GM12878 (cell line): ENCODE measurements around the gene OSBPL10. TPM values are rescaled to one million over a fixed set of nuclear protein-coding genes. Genes with fewer than 3 reads are reported as not detected.

ENCODE experiments used
- ATAC-seq: fragments of 200-7000 bp; cut with Tn5 transposase; 3 replicates; pipeline ENCODE4 v1.9.1; 2020; ENCODE audit warnings: mild to moderate bottlenecking, moderate library complexity
- BruUV-seq: library from RNA; stranded (reverse); fragments of 400-500 nt; replicated peaks from 2 replicates; lab custom pipeline; 2021; lab: Mats Ljungman, UMichigan
- CTCF ChIA-PET: fragments of 300-600 bp; sonication (Branson Sonifier 250); formaldehyde crosslinking; extraction: SDS; loops from one replicate; lab custom pipeline; 2021; ENCODE audit warnings: inconsistent platforms; lab: Yijun Ruan, JAX
- POLR2A ChIA-PET: fragments of 350-600 bp; formaldehyde crosslinking; extraction: SDS; loops from one replicate; lab custom pipeline; 2021; ENCODE audit warnings: inconsistent platforms; lab: Charles Lee
- RAD21 ChIA-PET: fragments of 300-600 bp; sonication (Branson Sonifier 250); formaldehyde crosslinking; loops from one replicate; lab custom pipeline; 2023; ENCODE audit warnings: antibody characterized with exemption; ENCODE audit not compliant: unreplicated experiment; lab: Charles Lee
- SMC1A ChIA-PET: fragments of 300-600 bp; sonication (Branson Sonifier 250); formaldehyde crosslinking; loops from one replicate; lab custom pipeline; 2023; ENCODE audit not compliant: unreplicated experiment, uncharacterized antibody; lab: Charles Lee
- DNase-seq: peaks from one replicate; pipeline ENCODE4 v3.0.0-alpha.2; 2011; ENCODE audit warnings: low read depth, low spot score
- FAIRE-seq: peaks from 3 replicates; lab custom pipeline; 2011; peaks lifted over from hg19 to GRCh38; lab: Jason Lieb, UNC
- H2AFZ ChIP-seq: 2 replicates; pipeline ENCODE4 v1.6.0; 2011; ENCODE audit warnings: low read depth, low read length, control low read depth; ENCODE audit not compliant: control insufficient read depth
- H3K27ac ChIP-seq: 2 replicates; pipeline ENCODE4 v1.5.1; 2011; ENCODE audit warnings: control low read depth; ENCODE audit not compliant: control insufficient read depth, insufficient read depth
- H3K27me3 ChIP-seq, 2 experiments: replicated peaks in 1 of 2; 2 replicates each; pipeline versions ENCODE4 v1.6.0 to v1.6.1; 2011; ENCODE audit warnings: low read length in 1 of 2; ENCODE audit not compliant: control insufficient read depth in 2 of 2, insufficient read depth in 2 of 2
- H3K36me3 ChIP-seq, 2 experiments: 2 replicates each; pipeline ENCODE4 v1.5.1; 2011; ENCODE audit warnings: low read length in 1 of 2; ENCODE audit not compliant: control insufficient read depth in 2 of 2, insufficient read depth in 2 of 2
- H3K4me1 ChIP-seq: 2 replicates; pipeline ENCODE4 v1.6.1; 2011; ENCODE audit warnings: mild to moderate bottlenecking, low read length, moderate library complexity, mixed read lengths; ENCODE audit not compliant: control insufficient read depth, insufficient read depth
- H3K4me2 ChIP-seq: 2 replicates; pipeline ENCODE4 v1.6.0; 2011; ENCODE audit warnings: control low read depth; ENCODE audit not compliant: control insufficient read depth, insufficient read depth
- H3K4me3 ChIP-seq: fragments of 200-600 bp; sonication (generic); 2 replicates; pipeline ENCODE4 v1.5.1; 2016
- H3K79me2 ChIP-seq: 2 replicates; pipeline ENCODE4 v1.6.0; 2011; ENCODE audit warnings: low read length; ENCODE audit not compliant: control insufficient read depth, insufficient read depth
- H3K9ac ChIP-seq: 2 replicates; pipeline ENCODE4 v1.8.0; 2011; ENCODE audit warnings: low read length, control low read depth, mixed read lengths; ENCODE audit not compliant: control insufficient read depth, insufficient read depth
- H3K9me3 ChIP-seq: replicated peaks from 3 replicates; pipeline ENCODE4 v1.5.1; 2011; ENCODE audit warnings: mild to moderate bottlenecking, low read length; ENCODE audit not compliant: control insufficient read depth, insufficient read depth
- H4K20me1 ChIP-seq: 2 replicates; pipeline ENCODE4 v1.6.0; 2011; ENCODE audit not compliant: control insufficient read depth, insufficient read depth
- ATF7 ChIP-seq: fragments of 450-650 bp; IDR thresholded peaks from 2 replicates; pipeline ENCODE4 v1.6.1; 2016; ENCODE audit warnings: low read depth, mild to moderate bottlenecking
- CHD2 ChIP-seq: IDR thresholded peaks from 2 replicates; pipeline ENCODE4 v1.6.1; 2011; ENCODE audit warnings: low read depth, low read length, improper control_type of control experiment, borderline replicate concordance
- ETV6 ChIP-seq, 2 experiments: fragments of 450-650 bp in 1 of 2; IDR thresholded peaks in 1 of 2; conservative IDR thresholded peaks in 1 of 2; 2 replicates each; pipeline ENCODE4 v1.6.1; 2014; ENCODE audit warnings: antibody characterized with exemption in 1 of 2, borderline replicate concordance in 1 of 2, low read depth in 1 of 2, mild to moderate bottlenecking in 1 of 2, moderate library complexity in 1 of 2
- HDAC6 ChIP-seq: fragments of 200-600 bp; sonication (generic); IDR thresholded peaks from one replicate; pipeline ENCODE4 v1.8.0; 2017; ENCODE audit warnings: antibody characterized with exemption; ENCODE audit not compliant: unreplicated experiment
- MTA3 ChIP-seq: IDR thresholded peaks from 2 replicates; pipeline ENCODE4 v1.6.1; 2012; ENCODE audit warnings: low read length, inconsistent platforms, borderline replicate concordance
- NBN ChIP-seq: fragments of 450-650 bp; IDR thresholded peaks from 2 replicates; pipeline ENCODE4 v1.6.1; 2016
- POLR2AphosphoS5 ChIP-seq: IDR thresholded peaks from 2 replicates; pipeline ENCODE4 v1.6.1; 2011; ENCODE audit warnings: mild to moderate bottlenecking, low read length, inconsistent platforms
- RAD21 ChIP-seq: IDR thresholded peaks from 2 replicates; pipeline ENCODE4 v1.6.1; 2011; ENCODE audit warnings: mild to moderate bottlenecking, low read depth, low read length, moderate library complexity; ENCODE audit not compliant: insufficient read depth
- RCOR1 ChIP-seq: conservative IDR thresholded peaks from 2 replicates; pipeline ENCODE4 v1.6.1; 2012; ENCODE audit warnings: low read depth, low read length, improper control_type of control experiment
- SIN3A ChIP-seq: IDR thresholded peaks from 2 replicates; pipeline ENCODE4 v1.6.1; 2012; ENCODE audit warnings: low read depth, low read length, improper control_type of control experiment
- SP1 ChIP-seq: IDR thresholded peaks from one replicate; pipeline ENCODE4 v1.6.1; 2011; ENCODE audit warnings: low read depth, low read length
- STAT3 ChIP-seq: IDR thresholded peaks from 2 replicates; pipeline ENCODE4 v1.6.1; 2011; ENCODE audit warnings: low read depth, low read length, improper control_type of control experiment
- YBX1 ChIP-seq: fragments of 450-650 bp; IDR thresholded peaks from 2 replicates; pipeline ENCODE4 v1.6.1; 2016; ENCODE audit warnings: antibody characterized with exemption
- ZSCAN29 ChIP-seq: fragments of 450-650 bp; IDR thresholded peaks from 2 replicates; pipeline ENCODE4 v1.6.1; 2017; ENCODE audit warnings: mild to moderate bottlenecking, moderate library complexity
- WGBS: methylation state at CpG from one replicate; pipeline ENCODE4 v1.1.6; 2016; ENCODE audit warnings: low lambda C conversion rate; ENCODE audit not compliant: insufficient replicate concordance, insufficient coverage; ENCODE audit errors: missing lambda C conversion rate; 5-methylcytosine and 5-hydroxymethylcytosine counted together
- in situ Hi-C: fragments of 300-500 bp; cut with MboI; formaldehyde crosslinking; loops from 9 replicates; pipeline ENCODE4 v1.14.3; 2018; ENCODE audit warnings: mixed read lengths
- intact Hi-C: fragments of 100-400 bp; cut with micrococcal nuclease; formaldehyde crosslinking; loops from one replicate; pipeline ENCODE4 v1.14.2; 2022; ENCODE audit not compliant: unreplicated experiment
- polyA plus RNA-seq, 11 experiments: library from polyadenylated mRNA; depleted of rRNA in 4 of 11; unstranded in 6 of 11; stranded (reverse) in 5 of 11; fragments of >200 nt; fragmentation: Nextera tagmentation in 4 of 11; fragmentation: Illumina TruSeq in 1 of 11; extraction: Ambion mirVana in 4 of 11; extraction: Trizol in 1 of 11; gene quantifications; 1 replicate in 1 of 11; 2 replicates in 10 of 11; pipeline versions ENCODE4 v1.2.1 to v1.2.3, GENCODE V29; 2011 to 2016; ENCODE audit warnings: inconsistent platforms in 2 of 11, missing spikeins in 2 of 11, low read depth in 1 of 11
- total RNA-seq, 4 experiments: library from RNA; depleted of rRNA in 3 of 4; stranded (reverse); fragments of >200 nt in 3 of 4; fragmentation: Illumina TruSeq in 1 of 4; extraction: Trizol in 1 of 4; gene quantifications; 2 replicates each; pipeline versions ENCODE4 v1.2.1 to v1.2.3, GENCODE V29; 2013 to 2021
- TF ChIP-seq, protein P1 (sequence below): fragments of 450-650 bp; formaldehyde crosslinking; IDR thresholded peaks from 2 replicates; pipeline ENCODE4 v1.5.0; 2022; ENCODE audit warnings: mild to moderate bottlenecking, missing genetic modification characterization
- TF ChIP-seq, protein P2 (sequence below): fragments of 450-650 bp; IDR thresholded peaks from 2 replicates; pipeline ENCODE4 v1.6.1; 2014; ENCODE audit warnings: mild to moderate bottlenecking
- TF ChIP-seq, protein P3 (sequence below): fragments of 450-650 bp; IDR thresholded peaks from 2 replicates; pipeline ENCODE4 v1.6.1; 2017; ENCODE audit warnings: antibody characterized with exemption, mild to moderate bottlenecking, moderate library complexity

OSBPL10 gene
- total and polyA plus RNA-seq, 10 of the 15 experiments (the other 5 are each of a cell fraction or from before 2014, with no cell fraction given), result 0.03 to 0.25 (median 0.09) TPM; not detected in 5

DNA sequence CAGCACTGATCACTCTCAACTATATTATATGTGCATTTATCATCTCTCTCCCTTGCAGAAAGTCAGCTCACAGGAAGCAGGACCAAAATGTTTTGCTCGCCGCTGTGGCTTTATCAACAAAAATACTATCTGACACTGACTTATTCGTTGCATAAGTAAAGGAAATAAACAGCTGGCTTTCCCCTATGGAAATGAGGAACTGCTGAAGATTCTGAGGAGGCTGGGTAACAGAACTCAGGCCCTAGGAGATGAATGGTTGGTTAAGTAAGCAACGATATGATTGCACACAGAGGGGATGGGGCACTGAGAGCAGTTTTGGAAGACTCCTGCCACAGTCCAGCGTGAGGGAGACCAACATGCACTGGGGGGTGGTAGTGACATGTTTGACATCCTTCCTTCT lies 267.2 kb downstream of the OSBPL10 start:
- H3K4me3 ChIP-seq, result no peak overlapping the region
- H3K36me3 ChIP-seq, result no peaks in the 10 kb centered on the region
- H4K20me1 ChIP-seq, result no peaks in the 10 kb centered on the region
- intact Hi-C loops, result no loop called here
- no peak for TF ChIP-seq MTA3
- TF ChIP-seq RCOR1, result no peak
- no peak for TF ChIP-seq ZSCAN29
- TF ChIP-seq, protein P1, sequence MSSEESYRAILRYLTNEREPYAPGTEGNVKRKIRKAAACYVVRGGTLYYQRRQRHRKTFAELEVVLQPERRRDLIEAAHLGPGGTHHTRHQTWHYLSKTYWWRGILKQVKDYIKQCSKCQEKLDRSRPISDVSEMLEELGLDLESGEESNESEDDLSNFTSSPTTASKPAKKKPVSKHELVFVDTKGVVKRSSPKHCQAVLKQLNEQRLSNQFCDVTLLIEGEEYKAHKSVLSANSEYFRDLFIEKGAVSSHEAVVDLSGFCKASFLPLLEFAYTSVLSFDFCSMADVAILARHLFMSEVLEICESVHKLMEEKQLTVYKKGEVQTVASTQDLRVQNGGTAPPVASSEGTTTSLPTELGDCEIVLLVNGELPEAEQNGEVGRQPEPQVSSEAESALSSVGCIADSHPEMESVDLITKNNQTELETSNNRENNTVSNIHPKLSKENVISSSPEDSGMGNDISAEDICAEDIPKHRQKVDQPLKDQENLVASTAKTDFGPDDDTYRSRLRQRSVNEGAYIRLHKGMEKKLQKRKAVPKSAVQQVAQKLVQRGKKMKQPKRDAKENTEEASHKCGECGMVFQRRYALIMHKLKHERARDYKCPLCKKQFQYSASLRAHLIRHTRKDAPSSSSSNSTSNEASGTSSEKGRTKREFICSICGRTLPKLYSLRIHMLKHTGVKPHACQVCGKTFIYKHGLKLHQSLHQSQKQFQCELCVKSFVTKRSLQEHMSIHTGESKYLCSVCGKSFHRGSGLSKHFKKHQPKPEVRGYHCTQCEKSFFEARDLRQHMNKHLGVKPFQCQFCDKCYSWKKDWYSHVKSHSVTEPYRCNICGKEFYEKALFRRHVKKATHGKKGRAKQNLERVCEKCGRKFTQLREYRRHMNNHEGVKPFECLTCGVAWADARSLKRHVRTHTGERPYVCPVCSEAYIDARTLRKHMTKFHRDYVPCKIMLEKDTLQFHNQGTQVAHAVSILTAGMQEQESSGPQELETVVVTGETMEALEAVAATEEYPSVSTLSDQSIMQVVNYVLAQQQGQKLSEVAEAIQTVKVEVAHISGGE (CRISPR knock-in tag), result no peak
- TF ChIP-seq SP1, result no peak
- TF ChIP-seq, protein P2, sequence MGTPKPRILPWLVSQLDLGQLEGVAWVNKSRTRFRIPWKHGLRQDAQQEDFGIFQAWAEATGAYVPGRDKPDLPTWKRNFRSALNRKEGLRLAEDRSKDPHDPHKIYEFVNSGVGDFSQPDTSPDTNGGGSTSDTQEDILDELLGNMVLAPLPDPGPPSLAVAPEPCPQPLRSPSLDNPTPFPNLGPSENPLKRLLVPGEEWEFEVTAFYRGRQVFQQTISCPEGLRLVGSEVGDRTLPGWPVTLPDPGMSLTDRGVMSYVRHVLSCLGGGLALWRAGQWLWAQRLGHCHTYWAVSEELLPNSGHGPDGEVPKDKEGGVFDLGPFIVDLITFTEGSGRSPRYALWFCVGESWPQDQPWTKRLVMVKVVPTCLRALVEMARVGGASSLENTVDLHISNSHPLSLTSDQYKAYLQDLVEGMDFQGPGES, result no peak
- TF ChIP-seq, protein P3, sequence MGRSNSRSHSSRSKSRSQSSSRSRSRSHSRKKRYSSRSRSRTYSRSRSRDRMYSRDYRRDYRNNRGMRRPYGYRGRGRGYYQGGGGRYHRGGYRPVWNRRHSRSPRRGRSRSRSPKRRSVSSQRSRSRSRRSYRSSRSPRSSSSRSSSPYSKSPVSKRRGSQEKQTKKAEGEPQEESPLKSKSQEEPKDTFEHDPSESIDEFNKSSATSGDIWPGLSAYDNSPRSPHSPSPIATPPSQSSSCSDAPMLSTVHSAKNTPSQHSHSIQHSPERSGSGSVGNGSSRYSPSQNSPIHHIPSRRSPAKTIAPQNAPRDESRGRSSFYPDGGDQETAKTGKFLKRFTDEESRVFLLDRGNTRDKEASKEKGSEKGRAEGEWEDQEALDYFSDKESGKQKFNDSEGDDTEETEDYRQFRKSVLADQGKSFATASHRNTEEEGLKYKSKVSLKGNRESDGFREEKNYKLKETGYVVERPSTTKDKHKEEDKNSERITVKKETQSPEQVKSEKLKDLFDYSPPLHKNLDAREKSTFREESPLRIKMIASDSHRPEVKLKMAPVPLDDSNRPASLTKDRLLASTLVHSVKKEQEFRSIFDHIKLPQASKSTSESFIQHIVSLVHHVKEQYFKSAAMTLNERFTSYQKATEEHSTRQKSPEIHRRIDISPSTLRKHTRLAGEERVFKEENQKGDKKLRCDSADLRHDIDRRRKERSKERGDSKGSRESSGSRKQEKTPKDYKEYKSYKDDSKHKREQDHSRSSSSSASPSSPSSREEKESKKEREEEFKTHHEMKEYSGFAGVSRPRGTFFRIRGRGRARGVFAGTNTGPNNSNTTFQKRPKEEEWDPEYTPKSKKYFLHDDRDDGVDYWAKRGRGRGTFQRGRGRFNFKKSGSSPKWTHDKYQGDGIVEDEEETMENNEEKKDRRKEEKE, result no peak
- no peak for TF ChIP-seq RAD21
- no peak for TF ChIP-seq HDAC6
- TF ChIP-seq POLR2AphosphoS5, result no peak
- TF ChIP-seq STAT3, result no peak
- TF ChIP-seq NBN, result no peak
- TF ChIP-seq CHD2, result no peak
- no peak for TF ChIP-seq ATF7
- no peak for TF ChIP-seq ETV6 (conservative IDR thresholded peaks at IDR 0.05 in 1 of 2, IDR thresholded peaks at IDR 0.05 in 1 of 2; ENCODE audit: borderline replicate concordance in 1 of 2, low read depth in 1 of 2)
- no peak for TF ChIP-seq YBX1
- TF ChIP-seq SIN3A, result no peak
- TF ChIP-seq, all 136 proteins: peak for 0
- SMC1A ChIA-PET, result interaction anchor here (0.7 kb wide), 1 partner anchor 122 kb away, joined by 3 read pairs; no protein-coding TSS in a partner anchor
- RAD21 ChIA-PET, result no interaction called here
- DNase-seq (no peak), ATAC-seq (no peak), FAIRE-seq (no peak)
- no peak overlapping the region for H3K9ac ChIP-seq
- H3K27ac ChIP-seq, result no peak overlapping the region
- POLR2A ChIA-PET, result no interaction called here
- no peak overlapping the region for H2AFZ ChIP-seq
- no peaks in the 10 kb centered on the region for H3K9me3 ChIP-seq
- H3K4me1 ChIP-seq, result no peaks in the 10 kb centered on the region
- no peaks in the 10 kb centered on the region for H3K79me2 ChIP-seq
- CTCF ChIA-PET, result no interaction called here
- 46% methylated on average over 5 of the region's 5 CpGs for WGBS
- no peak overlapping the region for H3K4me2 ChIP-seq
- peaks cover 0 to 3% of the 10 kb centered on the region in 2 experiments; a peak in 2 of 4 replicates for H3K27me3 ChIP-seq
- BruUV-seq, result no TSS peak
- in situ Hi-C loops, result no loop called here
